Fibroblast of the aortic adventitia (primary cell): ENCODE measurements around the gene CLEC14A. TPM values are rescaled to one million over a fixed set of nuclear protein-coding genes. Genes with fewer than 3 reads are reported as not detected.

Source experiments
- DNase-seq: peaks from one replicate; pipeline ENCODE4 v3.0.0-alpha.2; 2010; ENCODE audit warnings: low read depth
- H3K4me3 ChIP-seq: 2 replicates; pipeline ENCODE4 v1.5.1; 2011; ENCODE audit warnings: low read depth, mild to moderate bottlenecking, control low read depth, low read length, moderate library complexity
- CTCF ChIP-seq: IDR thresholded peaks from 2 replicates; pipeline ENCODE4 v1.5.1; 2011; ENCODE audit warnings: mild to moderate bottlenecking, low read length, control low read depth, inconsistent platforms; ENCODE audit not compliant: insufficient read depth
- total RNA-seq: library from RNA; depleted of rRNA; stranded (reverse); fragments of >200 nt; gene quantifications from 2 replicates; pipeline ENCODE4 v1.2.3, GENCODE V29; 2012; ENCODE audit warnings: low replicate concordance

CLEC14A gene
- total RNA-seq, 1 donor, result 0.63 TPM

GRCh38 chr14:38212111-38212510 lies 43.8 kb downstream of the CLEC14A start:
- DNase-seq, result no peak
- TF ChIP-seq CTCF, result no peak
- no peak overlapping the region for H3K4me3 ChIP-seq

GRCh38 chr14:38211255-38211735 lies 44.6 kb downstream of the CLEC14A start:
- no peak for TF ChIP-seq CTCF
- peak overlapping the region; percentile 52 for H3K4me3 ChIP-seq
- DNase-seq, result no peak

- DNase-seq, result peak; percentile 36
- peak overlapping the region; percentile 52 for H3K4me3 ChIP-seq
- TF ChIP-seq CTCF, result peak; percentile 35
Measured at GRCh38 chr14:38210587-38211216, 45.2 kb downstream of the CLEC14A start.

- DNase-seq, result peak; percentile 20
Measured at GRCh38 chr14:38209572-38210557, 46.0 kb downstream of the CLEC14A start.

GRCh38 chr14:38208618-38209562 lies 47.0 kb downstream of the CLEC14A start:
- H3K4me3 ChIP-seq, result peak overlapping the region; percentile 44
- peak; percentile 3 for TF ChIP-seq CTCF
- DNase-seq, result peak; percentile 17

More at GRCh38 chr14:38209572-38210557, 46.0 kb downstream of the CLEC14A start:
- peak overlapping the region; percentile 52 for H3K4me3 ChIP-seq
- TF ChIP-seq CTCF, result no peak
